Thoracic aorta (tissue), 2 donors: ENCODE results near the gene THBS3. TPM values are rescaled to one million over a fixed set of nuclear protein-coding genes. Genes with fewer than 3 reads are reported as not detected.

ENCODE experiments used
- ATAC-seq: fragments of 150-250 bp; one replicate; pipeline ENCODE4 v1.8.0; 2017; ENCODE audit warnings: low read depth; ENCODE audit not compliant: insufficient number of reproducible peaks, low FRiP score
- DNase-seq: peaks from one replicate; pipeline ENCODE4 v3.0.0-alpha.2; 2020; ENCODE audit warnings: low spot score
- H3K27ac ChIP-seq, 2 donors: fragments of 200-600 bp; sonication (generic); 1 replicate in 1 of 2; 2 replicates in 1 of 2; pipeline ENCODE4 v1.5.1; 2016; ENCODE audit warnings: mild to moderate bottlenecking in 2 of 2, moderate library complexity in 2 of 2
- H3K27me3 ChIP-seq: fragments of 200-600 bp; sonication (generic); replicated peaks from 2 replicates; pipeline ENCODE4 v1.6.0; 2016; ENCODE audit warnings: mild to moderate bottlenecking; ENCODE audit not compliant: insufficient read depth
- H3K36me3 ChIP-seq: fragments of 200-600 bp; sonication (generic); one replicate; pipeline ENCODE4 v1.5.1; 2016
- H3K4me1 ChIP-seq, 2 donors: fragments of 200-600 bp; sonication (generic); 1 replicate in 1 of 2; 2 replicates in 1 of 2; pipeline versions ENCODE4 v1.5.1 to v1.6.0; 2016; ENCODE audit warnings: low read depth in 2 of 2, mild to moderate bottlenecking in 1 of 2; ENCODE audit not compliant: control insufficient read depth in 1 of 2
- H3K4me3 ChIP-seq: fragments of 200-600 bp; sonication (generic); 2 replicates; pipeline ENCODE4 v1.5.1; 2016; ENCODE audit warnings: mild to moderate bottlenecking
- H3K9me3 ChIP-seq: fragments of 200-600 bp; sonication (generic); 2 replicates; pipeline ENCODE4 v1.5.1; 2016
- CTCF ChIP-seq: fragments of 200-600 bp; sonication (generic); IDR thresholded peaks from one replicate; pipeline ENCODE4 v1.5.1; 2019; ENCODE audit warnings: antibody characterized with exemption
- total RNA-seq, 2 donors: library from RNA; depleted of rRNA; stranded (reverse); fragments of >200 nt; gene quantifications; one replicate each; pipeline versions ENCODE4 v1.1.0 to v1.2.3, GENCODE V29; 2016

Gene THBS3
- total RNA-seq, 2 donors from 2014 or later, result 45.3 to 81.6 TPM

- ATAC-seq (no peak), DNase-seq (no peak)
- Histone ChIP-seq H3K4me1 (no peaks in the 10 kb centered on the region), H3K36me3 (no peaks in the 10 kb centered on the region), H3K9me3 (no peaks in the 10 kb centered on the region), H3K4me3 (no peak overlapping the region), H3K27me3 (no peaks in the 10 kb centered on the region), H3K27ac (no peak overlapping the region)
- TF ChIP-seq CTCF, result no peak
Measured at GRCh38 chr1:155183775-155184221, 23.9 kb downstream of the THBS3 start.

GRCh38 chr1:155182052-155182550 lies 25.6 kb downstream of the THBS3 start:
- peaks cover 0 to 2% of the 10 kb centered on the region in 2 donors for H3K4me1 ChIP-seq
- no peak for DNase-seq
- H3K36me3 ChIP-seq, result no peaks in the 10 kb centered on the region
- H3K27me3 ChIP-seq, result no peaks in the 10 kb centered on the region
- H3K9me3 ChIP-seq, result no peaks in the 10 kb centered on the region
- no peak overlapping the region for H3K27ac ChIP-seq
- TF ChIP-seq CTCF, result no peak
- no peak for ATAC-seq
- H3K4me3 ChIP-seq, result no peak overlapping the region

- Histone ChIP-seq H3K4me3 (no peak overlapping the region), H3K36me3 (no peaks in the 10 kb centered on the region), H3K27me3 (no peaks in the 10 kb centered on the region), H3K9me3 (no peaks in the 10 kb centered on the region), H3K27ac (no peak overlapping the region), H3K4me1 (peaks cover 4 to 6% of the 10 kb centered on the region in 2 donors)
- no peak for TF ChIP-seq CTCF
- DNase-seq (no peak), ATAC-seq (no peak)
Measured at GRCh38 chr1:155181371-155182051, 26.2 kb downstream of the THBS3 start.

GRCh38 chr1:155179112-155180031 lies 28.3 kb downstream of the THBS3 start:
- no peak for TF ChIP-seq CTCF
- DNase-seq (no peak), ATAC-seq (no peak)
- H3K27me3 ChIP-seq, result no peaks in the 10 kb centered on the region
- no peaks in the 10 kb centered on the region for H3K36me3 ChIP-seq
- H3K4me3 ChIP-seq, result no peak overlapping the region
- H3K4me1 ChIP-seq, result peaks cover 4 to 12% of the 10 kb centered on the region in 2 donors
- H3K27ac ChIP-seq, result no peak overlapping the region
- no peaks in the 10 kb centered on the region for H3K9me3 ChIP-seq
